Measurements from ENCODE around the gene APBA1.

APBA1 gene

DNA sequence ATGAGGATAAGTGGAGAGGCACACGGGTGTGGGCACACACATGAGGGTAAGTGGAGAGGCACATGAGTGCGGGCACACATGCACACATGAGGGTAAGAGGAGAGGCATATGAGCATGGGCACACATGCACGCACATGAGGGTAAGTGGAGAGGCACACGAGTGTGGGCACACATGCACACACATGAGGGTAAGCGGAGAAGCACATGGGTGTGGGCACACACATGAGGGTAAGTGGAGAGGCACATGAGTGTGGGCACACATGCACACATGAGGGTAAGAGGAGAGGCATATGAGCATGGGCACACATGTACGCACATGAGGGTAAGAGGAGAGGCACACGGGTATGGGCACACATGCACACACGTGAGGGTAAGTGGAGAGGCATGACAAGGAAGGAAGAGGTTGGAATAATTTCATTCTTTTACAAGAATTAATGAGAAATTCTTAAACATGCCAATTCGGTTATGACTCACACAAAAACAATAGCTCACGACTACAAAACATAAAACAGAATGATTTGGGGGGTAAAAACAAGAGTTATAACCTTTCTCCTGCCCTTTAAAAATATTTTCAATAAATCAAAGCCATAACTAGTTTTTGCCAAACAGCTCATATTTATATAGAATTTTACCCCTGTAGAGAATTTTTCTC lies 67.5 kb downstream of the APBA1 start:
- TF ChIP-seq, protein P1, sequence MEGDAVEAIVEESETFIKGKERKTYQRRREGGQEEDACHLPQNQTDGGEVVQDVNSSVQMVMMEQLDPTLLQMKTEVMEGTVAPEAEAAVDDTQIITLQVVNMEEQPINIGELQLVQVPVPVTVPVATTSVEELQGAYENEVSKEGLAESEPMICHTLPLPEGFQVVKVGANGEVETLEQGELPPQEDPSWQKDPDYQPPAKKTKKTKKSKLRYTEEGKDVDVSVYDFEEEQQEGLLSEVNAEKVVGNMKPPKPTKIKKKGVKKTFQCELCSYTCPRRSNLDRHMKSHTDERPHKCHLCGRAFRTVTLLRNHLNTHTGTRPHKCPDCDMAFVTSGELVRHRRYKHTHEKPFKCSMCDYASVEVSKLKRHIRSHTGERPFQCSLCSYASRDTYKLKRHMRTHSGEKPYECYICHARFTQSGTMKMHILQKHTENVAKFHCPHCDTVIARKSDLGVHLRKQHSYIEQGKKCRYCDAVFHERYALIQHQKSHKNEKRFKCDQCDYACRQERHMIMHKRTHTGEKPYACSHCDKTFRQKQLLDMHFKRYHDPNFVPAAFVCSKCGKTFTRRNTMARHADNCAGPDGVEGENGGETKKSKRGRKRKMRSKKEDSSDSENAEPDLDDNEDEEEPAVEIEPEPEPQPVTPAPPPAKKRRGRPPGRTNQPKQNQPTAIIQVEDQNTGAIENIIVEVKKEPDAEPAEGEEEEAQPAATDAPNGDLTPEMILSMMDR (IDR thresholded peaks at IDR 0.05) = no peak

DNA sequence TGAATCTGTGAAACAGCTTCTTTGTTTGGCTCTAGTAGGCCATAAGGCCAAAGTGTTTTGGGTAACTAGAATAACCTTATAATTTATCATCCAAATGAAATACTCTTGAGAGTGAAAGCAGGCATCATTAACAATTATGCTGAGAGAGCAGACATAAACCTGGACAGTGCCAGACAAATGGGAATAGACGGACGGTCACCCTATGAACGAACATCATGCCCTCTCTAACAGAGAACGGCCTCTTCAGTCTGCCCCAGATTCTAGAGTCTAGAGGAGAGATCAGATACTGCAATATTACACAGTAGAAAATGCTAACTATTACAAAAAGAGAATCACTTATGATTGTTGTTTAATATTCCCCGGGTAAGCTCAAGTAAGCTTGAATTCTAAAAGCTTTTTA lies 68.5 kb downstream of the APBA1 start:
- TF ChIP-seq, protein P1 (IDR thresholded peaks at IDR 0.05) = no peak

DNA sequence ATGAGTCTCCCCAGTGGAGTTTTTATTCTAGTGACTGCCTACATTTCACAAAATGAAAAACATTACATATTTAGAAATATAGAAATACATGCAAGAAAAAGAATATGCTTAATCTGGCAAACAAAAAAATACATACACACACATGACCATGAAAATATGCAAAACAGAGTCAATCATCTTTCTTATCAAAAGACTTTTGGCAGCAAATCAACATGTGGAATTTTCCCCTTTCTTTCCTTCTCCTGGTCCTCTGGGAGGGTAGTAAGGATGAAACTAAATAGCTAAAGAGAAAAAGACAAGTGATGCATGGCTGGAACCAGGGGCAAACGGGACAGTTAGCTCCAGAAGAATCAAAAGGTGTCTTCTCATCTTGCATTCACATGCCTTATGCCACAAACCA lies 69.4 kb downstream of the APBA1 start:
- TF ChIP-seq, protein P1 (IDR thresholded peaks at IDR 0.05) = no peak

DNA sequence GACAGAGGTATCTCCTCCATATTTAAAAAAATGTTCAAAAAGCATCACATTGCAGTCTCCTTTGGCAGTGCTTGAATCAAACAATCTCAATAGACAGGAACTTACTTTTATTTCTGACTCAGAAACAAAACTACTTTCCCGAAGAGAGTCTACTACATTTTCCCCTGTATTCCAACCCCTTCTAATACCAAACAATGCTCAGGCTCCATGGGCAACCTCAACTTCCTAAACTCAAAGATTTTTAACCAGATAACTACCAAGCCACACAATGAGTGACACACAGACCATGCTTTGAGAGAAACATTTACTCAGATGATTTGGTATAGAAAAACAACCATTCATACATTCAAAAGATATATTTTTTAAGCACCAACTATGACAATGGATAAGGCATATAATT lies 70.5 kb downstream of the APBA1 start:
- TF ChIP-seq, protein P1 (IDR thresholded peaks at IDR 0.05) = no peak

DNA sequence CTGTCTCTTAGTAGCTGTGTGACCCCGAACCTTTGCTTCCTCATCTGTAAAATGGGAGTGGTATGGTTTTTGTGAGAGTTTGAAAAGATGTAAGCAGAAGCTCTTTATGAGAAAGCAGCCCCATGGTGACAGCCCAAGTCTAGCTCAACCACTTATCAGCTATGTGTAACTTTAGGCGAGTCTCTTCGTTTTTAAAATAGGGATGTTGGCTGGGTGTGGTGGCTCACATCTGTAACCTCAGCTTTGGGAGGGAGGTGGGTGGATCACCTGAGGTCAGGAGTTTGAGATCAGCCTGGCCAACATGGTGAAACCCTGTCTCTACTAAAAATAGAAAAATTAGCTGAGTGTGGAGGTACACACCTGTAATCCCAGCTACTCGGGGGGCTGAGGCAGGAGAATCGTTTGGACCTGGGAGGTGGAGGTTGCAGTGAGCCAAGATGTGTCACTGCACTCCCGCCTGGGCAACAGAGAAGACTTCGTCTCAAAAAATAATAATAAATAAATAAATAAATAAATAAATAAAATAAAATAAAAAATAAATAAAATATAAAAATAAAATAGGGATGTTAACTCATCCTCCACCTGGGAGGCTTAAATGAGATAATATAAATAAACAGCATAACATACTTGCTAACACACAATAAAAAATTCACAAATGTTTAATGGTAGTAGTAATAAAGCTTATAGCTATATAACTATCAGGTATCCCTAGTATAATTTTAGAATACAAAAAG lies 71.7 kb downstream of the APBA1 start:
- TF ChIP-seq, protein P1 (IDR thresholded peaks at IDR 0.05) = no peak

DNA sequence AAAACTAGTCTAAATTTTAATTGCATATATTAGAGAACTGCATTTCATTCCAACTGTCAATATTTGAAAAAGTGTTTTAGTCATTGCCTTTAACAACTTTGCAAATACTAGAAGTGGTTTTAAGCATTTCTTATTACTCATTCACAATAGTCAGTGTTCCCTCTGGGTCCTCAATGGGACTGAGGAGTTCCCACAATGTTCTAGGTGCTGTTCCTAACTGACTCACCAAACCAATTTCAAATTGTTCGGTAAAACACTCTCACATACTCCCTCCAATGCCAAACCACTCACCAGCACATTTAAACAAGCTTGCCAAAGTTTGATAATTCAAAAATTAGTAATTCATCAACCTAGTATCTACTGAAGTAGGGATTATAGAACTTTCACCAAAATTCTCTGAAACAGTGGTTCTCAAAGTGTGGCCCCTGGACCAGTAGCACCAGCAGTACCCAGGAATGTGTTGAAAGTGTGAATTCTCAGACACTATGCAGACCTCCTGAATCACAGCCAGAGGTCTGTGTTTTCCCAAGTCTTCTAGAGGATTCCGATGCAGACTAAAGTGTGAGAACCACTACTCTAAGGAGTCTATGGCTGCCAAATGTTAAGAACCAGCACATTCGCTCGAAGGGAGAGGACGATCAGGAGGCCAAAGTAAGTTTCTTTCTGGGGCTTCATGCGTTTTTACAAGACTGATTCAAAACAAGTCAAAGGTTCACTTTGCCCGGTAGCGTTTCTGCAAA lies 72.8 kb downstream of the APBA1 start:
- TF ChIP-seq, protein P1 (IDR thresholded peaks at IDR 0.05) = no peak

DNA sequence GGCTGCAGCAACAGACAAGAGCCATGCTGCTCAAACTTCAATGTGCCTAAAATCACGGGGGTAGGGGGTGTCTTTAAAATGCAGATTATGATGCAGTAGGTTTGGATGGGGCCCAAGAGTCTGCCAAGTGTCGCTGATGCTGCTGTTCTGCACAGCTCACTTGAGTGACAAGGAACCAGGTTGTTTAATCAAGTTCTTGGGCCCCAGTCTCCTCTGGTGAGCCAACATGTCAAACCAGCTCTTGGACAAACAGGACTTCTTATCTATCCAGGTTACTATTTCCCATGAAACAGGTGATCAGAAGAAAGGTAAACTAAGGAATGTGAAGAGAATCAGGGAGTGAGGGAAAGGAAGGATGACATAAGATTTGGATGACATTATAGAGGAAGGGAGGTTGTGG lies 78.0 kb downstream of the APBA1 start:
- TF ChIP-seq, protein P1 (IDR thresholded peaks at IDR 0.05) = no peak
